GM21717 (cell line): ENCODE data around the gene LSP1.
"Not testable (repeated sequence)": the region's sequence is repeated elsewhere in the genome, so short reads cannot be mapped to it uniquely, and the experiment has no call there.

Experiments used
- ATAC-seq: cut with Tn5 transposase; IDR thresholded peaks from one replicate; pipeline ENCODE4 v1.9.1; 2021; ENCODE audit warnings: mild to moderate bottlenecking, moderate library complexity; ENCODE audit not compliant: unreplicated experiment

Gene LSP1

GRCh38 chr11:1937616-1938342, 84.9 kb downstream of the LSP1 start:
- no peak for ATAC-seq

DNA sequence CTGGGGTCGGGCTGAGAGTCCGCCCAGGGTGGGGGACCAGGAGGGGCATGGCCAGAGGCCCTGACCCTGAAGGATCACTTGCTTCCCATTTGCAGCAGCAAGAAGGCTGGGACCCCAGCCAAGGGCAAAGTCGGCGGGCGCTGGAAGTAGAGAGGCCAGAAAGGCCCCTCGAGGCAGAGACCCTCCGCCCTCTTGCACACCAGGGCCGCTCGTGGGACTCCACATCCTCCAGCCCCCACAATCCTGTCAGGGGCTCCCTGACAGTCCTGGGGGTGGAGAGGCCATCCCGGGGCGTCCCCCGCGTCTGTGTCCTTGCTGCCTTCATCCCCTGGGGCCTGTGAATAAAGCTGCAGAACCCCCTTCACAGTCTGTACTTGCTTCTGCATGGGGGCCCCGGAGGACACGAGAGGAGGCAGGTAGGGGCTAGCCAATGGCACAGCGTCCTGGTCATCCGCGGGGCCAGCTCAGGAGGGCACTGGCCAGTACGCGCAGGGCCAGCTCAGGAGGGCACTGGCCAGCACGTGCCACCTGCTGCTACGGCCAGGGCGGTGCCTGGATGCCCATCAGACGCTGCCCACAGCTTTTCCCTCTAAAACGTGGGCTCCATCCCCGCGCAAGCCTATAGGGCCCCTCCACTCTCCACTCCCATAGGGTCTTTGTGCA, 85.6 kb downstream of the LSP1 start:
- ATAC-seq, result no peak

- no peak for ATAC-seq
Observed at GRCh38 chr11:1939006-1939625, 86.2 kb downstream of the LSP1 start.

- not testable (repeated sequence) for ATAC-seq
Observed at GRCh38 chr11:1939788-1940187, 86.9 kb downstream of the LSP1 start.
